GM19397 (cell line): Measurements from ENCODE around the gene SERPINB7.
A peak's percentile ranks its signal among the peaks of the same experiment; 100 is the strongest.

Experiments
- ATAC-seq: cut with Tn5 transposase; IDR thresholded peaks from one replicate; pipeline ENCODE4 v1.9.1; 2021; ENCODE audit warnings: mild to moderate bottlenecking, moderate library complexity; ENCODE audit not compliant: unreplicated experiment

SERPINB7 gene

GRCh38 chr18:63837590-63837989 is 62.4 kb downstream of the SERPINB7 start:
- no peak for ATAC-seq

GRCh38 chr18:63843008-63843407 is 67.8 kb downstream of the SERPINB7 start:
- ATAC-seq: no peak

GRCh38 chr18:63844254-63844653 is 69.0 kb downstream of the SERPINB7 start:
- ATAC-seq: no peak

GRCh38 chr18:63848159-63848558 is 72.9 kb downstream of the SERPINB7 start:
- ATAC-seq: no peak

- peak; percentile 79 for ATAC-seq
Measured at GRCh38 chr18:63850020-63850419, 74.8 kb downstream of the SERPINB7 start.

- ATAC-seq: no peak
Measured at GRCh38 chr18:63850636-63851035, 75.4 kb downstream of the SERPINB7 start.
